HTERT RPE-1 (cell line): ENCODE data around the gene OCEL1.

Experiments
- in situ Hi-C: fragments of 300-500 bp; cut with MboI; formaldehyde crosslinking; loops from 4 replicates; pipeline ENCODE4 v1.14.3; 2020; ENCODE audit warnings: low sequenced_read_pairs

OCEL1 gene

DNA sequence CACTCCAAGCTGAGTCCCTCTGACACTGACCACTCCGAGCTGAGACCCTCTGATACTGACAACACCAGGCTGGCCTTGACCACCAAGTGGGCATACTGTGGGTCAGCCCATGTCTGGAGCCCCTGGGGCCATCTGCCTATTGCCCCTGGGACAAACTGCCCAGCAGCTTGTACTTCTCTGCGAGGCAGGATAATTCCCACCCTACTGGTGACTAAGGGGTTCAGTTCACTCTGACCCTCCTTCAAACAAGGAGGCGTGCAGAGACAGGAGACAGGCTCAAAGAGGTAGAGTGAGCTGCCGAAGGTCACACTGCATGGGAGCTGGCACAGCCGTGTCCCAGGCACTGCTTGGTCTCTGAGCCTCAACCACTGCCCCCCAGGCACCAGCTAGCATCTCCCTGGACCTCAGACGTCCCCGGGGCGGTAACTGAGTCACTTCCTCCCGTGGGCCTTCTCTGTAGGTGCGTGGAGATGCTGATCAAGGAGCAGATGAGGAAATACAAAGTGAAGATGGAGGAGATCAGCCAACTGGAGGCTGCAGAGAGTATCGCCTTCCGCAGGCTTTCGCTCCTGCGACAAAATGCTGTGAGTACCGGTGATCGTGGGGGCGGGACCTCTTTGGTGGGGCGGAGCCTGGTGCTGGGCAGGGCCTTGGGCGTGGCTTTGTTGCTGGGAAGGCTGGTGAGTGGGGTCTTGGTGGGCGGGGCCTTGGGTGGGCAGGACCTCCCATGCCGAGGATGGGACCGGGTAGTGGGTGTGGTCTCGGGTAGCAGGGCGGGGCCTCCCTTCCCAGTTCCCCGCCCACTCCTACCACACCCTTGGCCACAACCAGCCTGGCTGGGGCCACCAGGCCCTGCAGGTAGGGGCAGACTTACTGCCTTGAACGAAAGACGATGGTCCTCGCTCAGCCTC, 16.6 kb upstream of the OCEL1 start:
- in situ Hi-C loops = no loop called here

DNA sequence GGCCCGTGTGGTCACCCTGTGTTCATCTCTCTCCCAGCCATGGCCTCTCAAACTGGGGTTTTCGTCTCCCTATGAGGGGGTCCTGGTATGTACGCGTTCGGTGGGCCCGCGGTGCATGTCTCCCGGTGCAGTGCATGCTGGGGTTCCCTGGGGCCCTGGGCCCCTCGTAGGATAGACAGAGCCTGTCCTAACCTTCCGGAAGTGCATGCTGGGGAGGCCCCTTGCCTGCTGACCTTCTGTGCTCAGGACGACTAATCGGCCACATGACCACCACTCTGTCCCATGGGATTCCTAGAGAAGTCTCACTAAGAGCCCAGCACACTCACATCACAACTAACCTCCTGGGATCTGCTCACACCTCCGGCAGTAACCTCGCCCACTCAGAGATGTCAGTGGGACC, 15.7 kb upstream of the OCEL1 start:
- in situ Hi-C loops = no loop called here

DNA sequence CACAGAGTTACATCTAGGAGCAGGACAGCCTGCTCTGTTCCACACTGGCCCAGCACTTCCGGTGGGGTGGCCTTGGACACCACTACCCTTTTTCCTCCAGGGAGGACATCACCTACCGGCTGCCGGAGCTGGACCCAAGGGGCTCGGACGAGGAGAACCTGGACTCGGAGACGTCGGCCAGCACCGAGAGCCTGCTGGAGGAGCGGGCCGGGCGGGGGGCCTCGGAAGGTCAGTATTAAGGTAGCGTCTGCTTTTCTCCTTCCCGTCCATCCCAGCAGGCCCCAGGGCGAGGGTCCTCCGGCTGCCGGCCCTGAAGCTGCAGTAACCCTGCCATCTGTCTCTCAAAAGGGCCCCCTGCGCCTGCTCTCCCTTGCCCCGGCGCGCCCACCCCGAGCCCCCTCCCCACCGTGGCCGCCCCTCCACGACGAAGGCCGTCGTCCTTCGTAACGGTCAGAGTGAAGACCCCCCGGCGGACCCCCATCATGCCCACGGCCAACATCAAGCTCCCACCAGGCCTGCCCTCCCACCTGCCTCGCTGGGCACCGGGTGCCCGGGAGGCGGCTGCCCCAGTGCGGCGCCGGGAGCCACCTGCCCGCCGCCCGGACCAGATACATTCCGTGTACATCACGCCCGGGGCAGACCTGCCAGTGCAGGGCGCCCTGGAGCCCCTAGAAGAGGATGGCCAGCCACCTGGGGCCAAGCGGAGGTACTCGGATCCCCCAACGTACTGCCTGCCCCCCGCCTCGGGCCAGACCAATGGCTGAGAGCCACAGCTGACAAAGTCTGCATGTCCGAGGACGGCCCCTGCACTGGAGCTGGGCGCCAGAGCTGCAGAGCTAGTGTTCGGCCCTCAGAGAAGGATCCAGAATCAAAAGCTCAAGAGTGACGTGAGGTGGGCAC, 14.2 kb upstream of the OCEL1 start:
- in situ Hi-C loops = no loop called here

DNA sequence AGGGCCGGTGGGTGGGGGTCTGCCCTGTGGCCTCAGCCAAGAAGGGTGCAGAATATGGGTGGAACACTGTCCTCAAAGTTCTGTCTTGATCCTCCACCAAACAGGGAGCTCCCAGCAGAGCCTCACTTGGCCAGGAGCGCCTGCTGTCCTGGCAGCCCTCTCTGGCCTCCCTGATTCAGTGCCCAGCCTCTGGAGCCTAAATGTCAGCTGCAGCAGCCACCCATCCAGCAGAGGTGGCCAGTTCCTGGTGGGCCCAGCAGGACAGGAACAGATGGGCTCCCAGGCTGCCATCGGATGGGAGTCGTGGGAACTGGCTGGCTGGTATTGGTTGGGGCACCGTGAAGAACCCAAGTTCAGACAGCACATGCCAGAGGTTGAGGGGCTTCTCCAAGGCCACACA, 12.7 kb upstream of the OCEL1 start:
- in situ Hi-C loops = no loop called here

DNA sequence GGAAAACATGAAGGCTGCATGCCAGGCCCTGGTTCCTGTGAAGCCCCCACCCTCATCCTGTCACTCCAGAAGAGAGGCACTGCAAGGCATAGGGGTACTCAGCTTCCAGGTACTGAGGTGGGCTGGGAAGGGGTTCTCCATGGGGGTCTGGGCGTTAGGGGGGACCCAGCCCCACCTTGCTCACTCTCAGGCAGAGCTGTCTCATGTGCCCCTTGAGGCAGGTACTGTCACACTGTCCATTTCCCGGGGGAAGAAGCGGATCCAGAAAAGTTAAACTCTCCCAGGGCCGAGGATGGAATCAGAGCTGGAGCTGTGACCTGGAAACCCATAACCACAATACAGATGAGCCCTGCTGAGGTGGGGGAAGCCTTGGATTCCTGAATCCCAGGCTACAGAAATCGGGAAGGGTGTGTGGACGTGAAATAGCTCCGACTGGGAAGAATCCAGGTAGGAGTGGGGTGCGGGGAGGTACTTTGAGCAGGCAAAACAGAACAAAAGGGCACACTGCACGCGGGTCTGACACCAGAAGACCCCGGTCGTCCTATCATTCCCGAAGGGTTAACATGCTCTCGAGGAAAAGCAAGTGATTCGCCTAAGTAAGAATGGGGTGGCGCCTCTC, 11.4 kb upstream of the OCEL1 start:
- in situ Hi-C loops = no loop called here

DNA sequence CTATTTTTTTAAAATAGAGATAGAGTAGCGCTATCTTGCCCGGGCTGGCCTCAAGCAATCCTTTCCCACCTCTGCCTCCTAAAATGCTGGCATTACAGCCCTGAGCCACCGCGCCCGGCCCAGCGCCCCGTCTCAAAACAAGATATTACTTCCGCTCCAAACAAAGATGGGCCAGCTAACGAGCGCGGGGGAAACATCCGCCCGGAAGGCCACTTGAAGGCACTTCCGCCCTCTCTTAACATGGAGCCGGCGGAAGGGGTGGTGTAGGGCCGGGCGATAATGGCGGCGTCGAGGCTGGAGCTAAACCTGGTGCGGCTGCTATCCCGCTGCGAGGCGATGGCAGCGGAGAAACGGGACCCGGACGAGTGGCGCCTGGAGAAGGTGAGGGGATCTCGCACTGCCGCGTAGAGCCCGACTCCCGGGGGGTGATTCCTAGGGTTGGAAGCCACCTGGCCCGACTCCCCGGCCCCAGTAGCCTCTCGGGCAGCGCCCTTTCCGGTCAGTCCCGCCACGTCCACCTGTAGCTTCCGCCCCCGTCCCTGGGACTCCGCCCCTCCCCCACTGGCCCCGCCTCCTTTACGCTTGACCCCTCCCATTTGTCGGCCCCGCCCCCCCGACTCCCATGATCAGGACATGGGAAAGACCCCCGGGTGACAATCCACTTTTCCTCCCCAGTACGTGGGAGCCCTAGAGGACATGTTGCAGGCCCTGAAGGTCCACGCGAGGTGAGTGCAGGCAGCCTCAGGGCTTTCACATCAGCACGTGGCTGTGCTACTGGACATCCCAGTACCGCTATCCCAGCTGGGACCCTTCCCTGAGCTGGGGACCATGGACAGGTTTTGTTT, 10.7 kb upstream of the OCEL1 start, which contains the start of gene USE1:
Gene USE1 (plus strand): TSS at position 231 of the 845 bp plus-strand sequence. CDS start 49 bp downstream, at position 280.
- in situ Hi-C loops = no loop called here

DNA sequence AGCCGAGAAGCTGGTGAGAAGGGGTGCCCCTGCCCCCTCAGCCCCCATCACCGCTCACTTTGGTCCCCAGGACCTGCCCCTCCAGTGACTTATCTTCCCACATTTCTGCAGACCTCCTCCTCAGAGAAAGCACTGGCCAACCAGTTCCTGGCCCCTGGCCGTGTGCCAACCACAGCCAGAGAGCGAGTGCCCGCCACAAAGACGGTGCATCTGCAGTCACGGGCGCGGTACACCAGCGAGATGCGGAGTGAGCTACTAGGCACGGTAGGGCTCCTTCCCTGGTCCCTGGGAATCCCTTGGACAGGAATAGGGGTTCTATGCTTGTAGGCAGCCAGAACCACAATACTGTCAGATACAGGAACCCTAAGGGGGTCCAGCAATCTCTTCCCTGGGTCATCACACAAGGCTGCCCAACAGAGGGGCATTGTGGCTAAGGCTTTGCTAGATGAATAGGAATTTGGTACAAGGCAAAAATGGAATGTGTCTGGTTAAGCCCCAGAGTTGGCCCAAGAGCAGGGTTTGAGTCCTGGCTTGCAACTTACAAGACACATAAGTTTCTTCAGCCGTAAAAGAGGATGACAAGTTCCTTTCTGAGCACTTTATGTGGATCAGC, 9.9 kb upstream of the OCEL1 start:
- in situ Hi-C loops = no loop called here

DNA sequence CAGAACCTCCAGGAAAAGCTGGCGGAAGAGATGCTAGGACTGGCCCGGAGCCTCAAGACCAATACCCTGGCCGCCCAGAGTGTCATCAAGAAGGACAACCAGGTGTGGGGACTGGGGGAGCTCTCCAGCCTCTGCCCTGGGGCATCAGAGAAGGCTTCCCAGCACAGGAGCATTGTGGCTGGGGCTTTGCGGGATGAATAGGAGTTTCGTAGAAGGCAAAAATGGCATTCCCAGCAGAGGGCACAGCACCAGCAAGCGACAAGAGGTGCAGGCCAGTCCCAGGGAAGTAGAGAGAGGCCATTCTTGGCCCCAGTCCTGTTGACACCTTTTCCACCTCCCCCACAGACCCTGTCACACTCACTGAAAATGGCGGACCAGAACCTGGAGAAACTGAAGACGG, 6.7 kb upstream of the OCEL1 start:
- in situ Hi-C loops = no loop called here

DNA sequence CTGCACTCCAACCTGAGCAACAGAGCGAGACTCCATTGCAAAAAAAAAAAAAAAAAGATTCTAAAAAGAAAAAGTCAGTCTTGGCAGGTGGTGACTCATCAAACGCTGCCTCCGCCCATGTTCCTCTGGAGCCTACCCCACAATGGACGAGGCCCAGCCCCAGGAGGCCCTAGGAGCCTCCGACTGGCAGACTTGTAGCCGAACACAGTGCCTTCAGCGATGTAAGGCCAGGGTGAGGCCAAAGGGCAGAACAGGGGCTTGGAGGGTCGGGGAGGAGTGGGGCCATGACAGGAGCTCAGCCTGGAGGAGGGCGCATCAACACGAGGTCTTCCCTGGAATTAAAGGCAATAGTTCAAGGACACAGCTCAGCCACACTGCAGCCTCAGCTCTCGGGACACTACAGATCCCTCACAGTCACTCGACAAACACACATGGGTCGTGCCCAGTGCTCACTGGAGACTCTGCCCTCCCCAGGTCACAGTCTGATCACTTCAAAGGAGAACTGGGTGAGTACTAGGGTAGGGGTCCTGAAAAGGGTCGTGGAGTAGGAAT, 5.7 kb upstream of the OCEL1 start:
- in situ Hi-C loops = no loop called here

DNA sequence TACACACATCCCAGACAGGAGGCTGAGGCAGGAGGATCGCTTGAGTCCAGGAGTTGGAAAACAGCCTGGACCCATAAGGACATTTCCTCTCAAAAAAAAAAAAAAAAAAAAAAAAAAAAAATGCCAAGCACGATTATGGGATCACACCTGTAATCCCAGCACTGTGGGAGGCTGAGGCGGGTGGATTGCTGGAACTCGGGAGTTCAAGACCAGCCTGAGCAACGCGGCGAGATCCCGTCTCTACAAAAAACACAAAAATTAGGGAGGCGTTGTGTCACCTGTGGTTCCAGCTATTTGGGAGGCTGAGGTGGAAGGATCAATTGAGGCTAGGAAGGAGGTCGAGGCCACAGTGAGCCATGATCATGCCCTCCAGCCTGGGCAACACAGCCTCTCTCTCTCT, 973 bp upstream of the OCEL1 start:
- in situ Hi-C loops = no loop called here

DNA sequence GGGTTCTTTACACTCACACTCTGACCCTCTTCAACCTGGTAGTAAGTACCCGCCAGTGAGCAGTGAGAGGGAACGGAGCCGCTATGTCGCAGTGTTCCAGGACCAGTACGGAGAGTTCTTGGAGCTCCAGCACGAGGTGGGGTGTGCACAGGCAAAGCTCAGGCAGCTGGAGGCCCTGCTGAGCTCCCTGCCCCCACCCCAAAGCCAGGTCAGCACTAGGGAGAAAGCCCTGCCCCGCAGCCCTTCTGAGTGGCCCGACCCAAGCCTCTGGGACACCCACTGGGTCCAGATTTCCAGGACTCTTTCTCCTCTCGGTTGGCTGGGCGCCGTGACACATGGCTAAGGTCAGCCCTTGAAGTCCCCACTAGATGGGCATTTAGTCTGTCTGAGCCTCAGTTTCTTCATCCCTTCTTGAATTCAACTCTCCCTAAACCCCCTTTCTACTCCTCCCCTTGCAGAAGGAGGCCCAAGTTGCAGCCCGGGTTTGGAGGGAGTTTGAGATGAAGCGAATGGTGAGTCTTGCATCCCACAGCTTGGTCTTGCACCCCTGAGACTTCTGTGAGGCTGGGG, 1.9 kb downstream of the OCEL1 start:
- in situ Hi-C loops = no loop called here

DNA sequence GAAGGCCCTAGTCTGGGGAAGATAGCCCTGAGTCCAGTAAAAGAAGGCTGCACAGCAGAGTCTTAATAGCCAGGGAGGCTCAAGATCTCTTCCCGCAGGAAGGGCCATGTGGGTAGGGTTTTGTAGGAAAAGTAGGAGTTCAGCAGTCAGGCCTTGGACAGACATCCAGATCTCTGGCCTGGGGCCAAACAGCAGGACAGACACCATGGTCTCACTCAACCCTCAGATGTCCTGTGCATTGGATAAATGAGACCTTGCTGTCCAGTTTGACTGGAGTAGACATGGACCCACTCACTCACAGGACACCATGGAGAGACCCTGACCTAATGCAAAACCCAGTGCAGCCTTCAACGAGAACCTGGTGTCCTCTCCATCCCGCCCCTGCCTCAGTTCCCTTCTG, 3.9 kb downstream of the OCEL1 start:
- in situ Hi-C loops = no loop called here

DNA sequence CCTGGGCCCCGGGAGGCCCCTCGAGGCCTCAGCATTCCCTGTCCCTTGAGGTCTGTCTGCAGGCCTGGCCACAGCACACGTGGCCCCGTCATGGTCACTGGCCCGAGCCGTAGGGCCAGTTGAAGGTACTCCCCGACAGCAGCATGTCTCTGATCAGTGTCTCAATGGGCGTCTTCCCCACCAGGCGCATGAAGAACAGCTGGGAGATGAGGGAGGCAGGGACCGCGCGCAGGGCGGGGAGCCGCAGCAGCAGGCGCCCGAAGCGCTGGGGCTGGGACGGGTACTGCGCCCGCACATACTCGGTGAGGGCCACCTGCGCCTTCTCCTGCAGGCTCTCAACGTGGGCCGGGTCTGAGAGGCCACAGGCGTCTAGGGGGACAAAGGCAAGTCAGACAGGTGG, 6.2 kb downstream of the OCEL1 start:
- in situ Hi-C loops = no loop called here

DNA sequence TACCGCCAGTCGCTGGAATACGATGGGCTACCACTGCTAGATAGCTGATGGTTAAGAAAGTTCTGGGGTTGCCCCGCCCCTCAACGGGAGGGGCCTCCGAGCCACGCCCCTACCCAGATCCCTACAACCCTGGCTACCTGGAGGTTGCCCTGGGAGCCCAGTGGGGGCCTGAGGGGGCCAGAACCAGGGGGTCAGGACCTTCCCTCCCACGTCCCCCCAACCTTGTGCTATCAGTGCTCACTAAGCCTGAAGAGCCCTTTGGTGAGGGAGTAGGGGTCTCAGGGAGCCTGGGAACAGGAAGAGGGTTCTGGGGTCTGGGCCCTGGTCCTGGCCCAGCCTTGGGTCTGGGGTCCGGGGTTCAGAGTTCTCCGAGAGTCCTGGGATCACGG, 8.9 kb downstream of the OCEL1 start:
- in situ Hi-C loops = no loop called here

DNA sequence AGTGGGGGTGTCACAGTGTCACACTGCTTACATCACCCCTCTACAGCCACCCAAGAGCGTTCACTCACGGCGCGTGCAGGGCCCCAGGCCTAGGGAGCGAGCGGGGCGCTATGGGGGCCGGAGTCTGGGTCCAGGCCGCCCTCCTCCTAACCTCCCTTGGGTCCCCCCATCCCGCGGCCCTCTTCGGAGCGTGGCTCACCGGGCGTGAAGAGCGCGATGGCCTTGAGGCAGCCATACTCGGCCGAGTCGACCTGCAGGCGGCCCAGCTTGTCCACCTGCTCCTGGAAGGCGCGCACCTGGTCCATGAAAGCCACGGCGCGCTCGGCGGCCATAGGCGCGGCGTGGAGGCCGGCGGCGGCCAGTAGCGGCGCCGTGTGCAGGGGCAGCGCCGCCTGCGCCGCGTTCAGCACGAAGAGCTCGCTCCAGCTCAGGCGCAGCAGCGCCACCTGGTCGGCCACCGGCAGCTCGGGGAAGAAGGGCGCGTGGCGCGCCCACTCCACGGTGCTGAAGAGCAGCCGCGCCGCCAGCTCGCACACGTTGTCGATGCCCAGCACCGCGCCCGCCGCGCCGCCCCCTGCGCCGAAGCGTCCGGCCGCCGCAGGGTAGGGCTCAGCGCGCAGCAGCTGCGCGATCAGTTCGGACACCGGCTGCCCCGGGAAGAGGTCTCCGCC, 9.4 kb downstream of the OCEL1 start:
- in situ Hi-C loops = no loop called here

DNA sequence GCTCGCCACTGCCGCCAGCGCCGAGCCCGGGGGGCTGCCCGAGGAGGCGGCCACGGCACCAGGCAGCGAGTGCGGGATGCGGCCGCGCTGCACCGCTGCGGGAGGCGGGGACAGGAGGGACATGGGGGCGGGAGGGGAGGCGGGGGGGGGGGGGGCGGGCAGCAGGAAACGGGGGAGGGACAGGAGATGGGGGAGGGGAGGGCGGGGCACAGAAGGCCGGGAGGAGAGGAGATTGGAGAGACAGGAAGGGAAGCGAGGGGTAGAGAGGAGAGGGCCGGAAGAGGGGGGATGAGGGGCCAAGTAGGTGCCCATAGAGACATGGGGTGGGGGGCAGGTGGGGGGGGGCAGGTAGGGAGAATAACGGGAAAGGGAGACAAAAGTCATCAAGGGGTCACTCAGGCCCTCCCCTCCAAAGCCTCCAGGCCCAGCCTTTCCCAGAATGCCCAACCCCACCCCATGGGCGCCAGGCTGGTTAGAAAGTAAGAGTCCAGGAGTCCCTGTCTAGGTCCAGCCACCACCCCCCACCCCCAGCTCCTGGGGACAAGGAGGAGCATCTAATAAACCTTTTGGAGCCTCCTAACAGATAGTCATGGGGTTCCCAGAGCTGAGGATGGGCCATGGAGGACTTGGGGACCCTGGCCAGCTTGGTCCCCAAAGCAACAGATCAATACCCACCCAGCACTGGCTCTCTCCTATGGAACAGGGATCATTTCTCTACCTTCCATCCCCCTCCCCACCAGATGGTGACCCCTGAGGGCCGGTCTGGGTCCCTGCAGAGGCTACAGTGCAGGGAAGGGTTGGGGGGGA, 10.1 kb downstream of the OCEL1 start:
- in situ Hi-C loops = no loop called here

DNA sequence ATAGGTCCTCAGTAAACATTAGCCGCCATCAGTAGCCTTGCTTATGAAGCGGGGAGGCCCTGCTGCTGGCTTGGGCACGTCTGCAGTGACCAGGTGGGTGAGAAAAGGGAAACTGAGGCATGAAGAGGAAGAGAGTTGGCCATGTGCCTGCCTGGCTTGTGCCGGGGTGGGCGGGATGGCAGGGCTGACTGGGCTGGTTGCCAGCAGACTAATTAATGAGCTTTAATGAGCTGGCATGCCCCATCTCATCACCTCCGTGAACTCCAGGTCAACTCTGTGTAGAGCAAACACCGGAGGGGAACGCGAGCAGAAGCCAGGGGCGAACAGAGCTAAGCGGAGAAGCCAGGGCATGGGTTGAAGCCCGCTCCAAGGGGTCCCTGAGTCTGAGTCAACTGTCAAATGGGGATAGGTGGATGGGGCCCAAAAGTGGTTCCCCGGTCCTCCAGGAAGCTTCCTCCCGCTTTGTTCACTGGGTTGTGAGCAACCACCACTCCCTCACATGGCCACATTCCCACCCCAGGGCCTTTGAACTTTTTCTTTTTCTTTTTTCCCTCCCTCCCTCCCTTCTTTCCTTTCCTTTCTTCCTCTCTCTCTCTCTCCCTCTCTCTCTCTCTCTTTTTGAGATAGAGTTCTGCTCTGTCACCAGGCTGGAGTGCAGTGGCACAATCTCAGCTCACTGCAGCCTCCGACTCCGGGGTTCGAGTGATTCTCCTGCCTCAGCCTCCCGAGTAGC, 11.0 kb downstream of the OCEL1 start:
- in situ Hi-C loops = no loop called here
